Trophoblast cell (in vitro differentiated cells and primary cell): ENCODE measurements around the gene DPYD.

ENCODE experiments used
- DNase-seq, 2 donors: peaks; one replicate each; pipeline ENCODE4 v3.0.0-alpha.2; 2016
- H2AFZ ChIP-seq: 2 replicates; pipeline ENCODE4 v1.6.1; 2013; ENCODE audit warnings: low read length, moderate library complexity, mild to moderate bottlenecking; ENCODE audit not compliant: insufficient read depth, poor library complexity
- H2AK5ac ChIP-seq: 2 replicates; pipeline ENCODE4 v1.6.1; 2013; ENCODE audit warnings: mild to moderate bottlenecking, low read length
- H2BK120ac ChIP-seq: 2 replicates; pipeline ENCODE4 v1.6.1; 2013; ENCODE audit warnings: low read length, mild to moderate bottlenecking, moderate library complexity; ENCODE audit not compliant: insufficient read depth, poor library complexity
- H2BK12ac ChIP-seq: 2 replicates; pipeline ENCODE4 v1.6.1; 2013; ENCODE audit warnings: mild to moderate bottlenecking, low read length, moderate library complexity
- H2BK5ac ChIP-seq: 2 replicates; pipeline ENCODE4 v1.6.1; 2013; ENCODE audit warnings: low read length, low read depth, moderate library complexity, mild to moderate bottlenecking; ENCODE audit not compliant: poor library complexity
- H3K14ac ChIP-seq: 2 replicates; pipeline ENCODE4 v1.6.1; 2013; ENCODE audit warnings: mild to moderate bottlenecking, low read length
- H3K18ac ChIP-seq: 2 replicates; pipeline ENCODE4 v1.6.1; 2013; ENCODE audit warnings: mild to moderate bottlenecking, low read length
- H3K23ac ChIP-seq: 2 replicates; pipeline ENCODE4 v1.6.1; 2013; ENCODE audit warnings: low read length
- H3K27ac ChIP-seq: 2 replicates; pipeline ENCODE4 v1.5.1; 2013; ENCODE audit warnings: low read depth, mild to moderate bottlenecking, inconsistent platforms, low read length, moderate library complexity
- H3K27me3 ChIP-seq: 2 replicates; pipeline ENCODE4 v1.6.1; 2013; ENCODE audit warnings: inconsistent platforms, mild to moderate bottlenecking, low read length, moderate library complexity; ENCODE audit not compliant: insufficient read depth
- H3K36me3 ChIP-seq, 2 experiments: 1 replicate in 1 of 2; 2 replicates in 1 of 2; pipeline ENCODE4 v1.6.1; 2013; ENCODE audit warnings: low read length in 2 of 2, mild to moderate bottlenecking in 2 of 2, moderate library complexity in 1 of 2; ENCODE audit not compliant: insufficient read depth in 2 of 2, control insufficient read depth in 1 of 2
- H3K4ac ChIP-seq: 2 replicates; pipeline ENCODE4 v1.6.1; 2013; ENCODE audit warnings: low read depth, mild to moderate bottlenecking, low read length, moderate library complexity
- H3K4me1 ChIP-seq, 2 experiments: 1 replicate in 1 of 2; 2 replicates in 1 of 2; pipeline ENCODE4 v1.6.1; 2013; ENCODE audit warnings: low read length in 2 of 2, mild to moderate bottlenecking in 2 of 2, moderate library complexity in 1 of 2; ENCODE audit not compliant: insufficient read depth in 2 of 2, control insufficient read depth in 1 of 2
- H3K4me2 ChIP-seq: 2 replicates; pipeline ENCODE4 v1.6.1; 2013; ENCODE audit warnings: inconsistent platforms, mild to moderate bottlenecking, low read length, moderate library complexity
- H3K4me3 ChIP-seq: 2 replicates; pipeline ENCODE4 v1.5.1; 2013; ENCODE audit warnings: mild to moderate bottlenecking, low read depth, low read length, inconsistent platforms
- H3K79me1 ChIP-seq: one replicate; pipeline ENCODE4 v1.6.1; 2013; ENCODE audit warnings: low read length
- H3K79me2 ChIP-seq: 2 replicates; pipeline ENCODE4 v1.6.1; 2013; ENCODE audit warnings: low read length, mild to moderate bottlenecking; ENCODE audit not compliant: control insufficient read depth, insufficient read depth, poor library complexity
- H3K9ac ChIP-seq: 2 replicates; pipeline ENCODE4 v1.6.1; 2013; ENCODE audit warnings: mild to moderate bottlenecking, low read length
- H3K9me3 ChIP-seq: 2 replicates; pipeline ENCODE4 v1.6.1; 2013; ENCODE audit warnings: low read depth, mild to moderate bottlenecking, control low read depth, inconsistent platforms, low read length; ENCODE audit not compliant: insufficient read depth
- H4K12ac ChIP-seq: 2 replicates; pipeline ENCODE4 v1.6.1; 2013; ENCODE audit warnings: low read depth, mild to moderate bottlenecking, low read length, moderate library complexity
- H4K8ac ChIP-seq: 2 replicates; pipeline ENCODE4 v1.6.1; 2013; ENCODE audit warnings: low read depth, mild to moderate bottlenecking, low read length, moderate library complexity
- H4K91ac ChIP-seq: one replicate; pipeline ENCODE4 v1.6.1; 2013; ENCODE audit warnings: low read depth, mild to moderate bottlenecking, low read length, moderate library complexity
- WGBS: extraction: QIAGEN DNeasy Blood & Tissue Kit; methylation state at CpG from one replicate; pipeline ENCODE4 v1.1.7; 2013; ENCODE audit warnings: missing lambda C conversion rate; ENCODE audit not compliant: insufficient read length, insufficient coverage; ENCODE audit errors: extremely low coverage; 5-methylcytosine and 5-hydroxymethylcytosine counted together

The DPYD gene

GRCh38 chr1:97144527-97144926, 776.3 kb downstream of the DPYD start:
- Histone ChIP-seq H2BK12ac (no peak overlapping the region), H3K4me2 (no peak overlapping the region), H3K4me3 (no peak overlapping the region), H4K91ac (no peak overlapping the region), H3K79me1 (no peaks in the 10 kb centered on the region), H3K18ac (no peak overlapping the region), H3K27ac (no peak overlapping the region), H2AFZ (no peak overlapping the region), H3K23ac (no peak overlapping the region), H3K27me3 (no peaks in the 10 kb centered on the region), H3K9me3 (no peaks in the 10 kb centered on the region), H2BK120ac (no peak overlapping the region), H2AK5ac (no peak overlapping the region), H3K36me3 (no peaks in the 10 kb centered on the region), H2BK5ac (no peak overlapping the region), H3K9ac (no peak overlapping the region), H3K79me2 (no peaks in the 10 kb centered on the region), H3K4ac (no peak overlapping the region), H4K8ac (no peak overlapping the region), H3K14ac (no peak overlapping the region), H4K12ac (no peak overlapping the region), H3K4me1 (peaks cover 0 to 2% of the 10 kb centered on the region in 2 experiments)
- DNase-seq = no peak

GRCh38 chr1:97143236-97143882, 777.5 kb downstream of the DPYD start:
- H4K8ac ChIP-seq = no peak overlapping the region
- H3K23ac ChIP-seq = no peak overlapping the region
- H3K18ac ChIP-seq = no peak overlapping the region
- H4K12ac ChIP-seq = no peak overlapping the region
- no peak overlapping the region for H4K91ac ChIP-seq
- H2AK5ac ChIP-seq = no peak overlapping the region
- no peak overlapping the region for H2BK5ac ChIP-seq
- no peak overlapping the region for H2BK120ac ChIP-seq
- no peak overlapping the region for H3K4me3 ChIP-seq
- H3K9me3 ChIP-seq = no peaks in the 10 kb centered on the region
- H3K27ac ChIP-seq = no peak overlapping the region
- H3K79me1 ChIP-seq = no peaks in the 10 kb centered on the region
- H3K4me1 ChIP-seq = peaks cover 0 to 2% of the 10 kb centered on the region in 2 experiments
- H3K79me2 ChIP-seq = no peaks in the 10 kb centered on the region
- no peak overlapping the region for H2AFZ ChIP-seq
- no peak overlapping the region for H2BK12ac ChIP-seq
- H3K27me3 ChIP-seq = no peaks in the 10 kb centered on the region
- DNase-seq = no peak
- H3K4ac ChIP-seq = no peak overlapping the region
- H3K36me3 ChIP-seq = no peaks in the 10 kb centered on the region
- H3K9ac ChIP-seq = no peak overlapping the region
- WGBS = no CpG with 5 or more reads among the region's 2 CpGs
- H3K14ac ChIP-seq = no peak overlapping the region
- no peak overlapping the region for H3K4me2 ChIP-seq

GRCh38 chr1:97140611-97141010, 780.2 kb downstream of the DPYD start:
- Histone ChIP-seq H3K79me1 (no peaks in the 10 kb centered on the region), H3K4me1 (peaks cover 0 to 2% of the 10 kb centered on the region in 2 experiments), H4K91ac (no peak overlapping the region), H2AK5ac (no peak overlapping the region), H3K4ac (no peak overlapping the region), H3K14ac (no peak overlapping the region), H2AFZ (no peak overlapping the region), H2BK5ac (no peak overlapping the region), H3K79me2 (no peaks in the 10 kb centered on the region), H3K9me3 (no peaks in the 10 kb centered on the region), H3K27me3 (no peaks in the 10 kb centered on the region), H2BK120ac (no peak overlapping the region), H3K23ac (no peak overlapping the region), H3K18ac (no peak overlapping the region), H3K4me2 (no peak overlapping the region), H3K9ac (no peak overlapping the region), H4K12ac (no peak overlapping the region), H2BK12ac (no peak overlapping the region), H3K27ac (no peak overlapping the region), H3K4me3 (no peak overlapping the region), H4K8ac (no peak overlapping the region), H3K36me3 (no peaks in the 10 kb centered on the region)
- no peak for DNase-seq
- WGBS = no CpG with 5 or more reads among the region's 3 CpGs

- Histone ChIP-seq H2AK5ac (no peak overlapping the region), H3K9me3 (no peaks in the 10 kb centered on the region), H2BK5ac (no peak overlapping the region), H3K14ac (no peak overlapping the region), H3K18ac (no peak overlapping the region), H2BK120ac (no peak overlapping the region), H3K4ac (no peak overlapping the region), H3K79me1 (no peaks in the 10 kb centered on the region), H3K36me3 (no peaks in the 10 kb centered on the region), H3K4me2 (no peak overlapping the region), H3K4me1 (peaks cover 0 to 2% of the 10 kb centered on the region in 2 experiments), H4K12ac (no peak overlapping the region), H3K23ac (no peak overlapping the region), H3K4me3 (no peak overlapping the region), H3K27me3 (no peaks in the 10 kb centered on the region), H3K79me2 (no peaks in the 10 kb centered on the region), H3K9ac (no peak overlapping the region), H4K8ac (no peak overlapping the region), H4K91ac (no peak overlapping the region), H2BK12ac (no peak overlapping the region), H2AFZ (no peak overlapping the region), H3K27ac (no peak overlapping the region)
- no peak for DNase-seq
- no CpG with 5 or more reads among the region's 2 CpGs for WGBS
Measured at GRCh38 chr1:97139512-97139911, 781.3 kb downstream of the DPYD start.
